Activated B cell treated with CpG ODN at 0.5 μM for 24 hours (primary cell): ENCODE results near the gene COL5A1. TPM values are rescaled to one million over a fixed set of nuclear protein-coding genes. Genes with fewer than 3 reads are reported as not detected.

Source experiments
- ATAC-seq: fragments of 200-7000 bp; cut with Tn5 transposase; one replicate; pipeline ENCODE4 v1.10.0; 2021; ENCODE audit warnings: low read depth, mild to moderate bottlenecking, moderate library complexity
- CTCF ChIA-PET: fragments of 350-600 bp; sonication (Branson Sonifier 250); formaldehyde crosslinking; loops from one replicate; lab custom pipeline; 2021; ENCODE audit warnings: antibody characterized with exemption; lab: Charles Lee
- POLR2A ChIA-PET: fragments of 350-600 bp; sonication (Branson Sonifier 250); formaldehyde crosslinking; loops from one replicate; lab custom pipeline; 2021; ENCODE audit warnings: antibody characterized with exemption; lab: Charles Lee
- DNase-seq: peaks from one replicate; pipeline ENCODE4 v3.0.0; 2022
- H3K27ac Mint-ChIP-seq: one replicate; pipeline ENCODE4 v1.8.0; 2020; ENCODE audit warnings: mixed read lengths
- H3K27me3 Mint-ChIP-seq: one replicate; pipeline ENCODE4 v1.8.0; 2021; ENCODE audit warnings: mixed read lengths
- H3K36me3 Mint-ChIP-seq: one replicate; pipeline ENCODE4 v1.8.0; 2021; ENCODE audit warnings: low read depth, mixed read lengths
- H3K4me1 Mint-ChIP-seq: one replicate; pipeline ENCODE4 v1.8.0; 2021; ENCODE audit warnings: mixed read lengths
- H3K4me3 Mint-ChIP-seq: one replicate; pipeline ENCODE4 v1.8.0; 2020; ENCODE audit warnings: mild to moderate bottlenecking, mixed read lengths
- H3K9me3 Mint-ChIP-seq: one replicate; pipeline ENCODE4 v1.8.0; 2020; ENCODE audit warnings: mixed read lengths
- intact Hi-C: fragments of 100-400 bp; cut with micrococcal nuclease; formaldehyde crosslinking; loops from one replicate; pipeline ENCODE4 v1.15.1; 2024
- total RNA-seq: library from RNA; stranded (reverse); gene quantifications from 2 replicates; pipeline ENCODE4 v1.2.3, GENCODE V29; 2022
- TF ChIP-seq, protein P1 (sequence below): fragments of 200-600 bp; IDR thresholded peaks from one replicate; pipeline ENCODE4 v1.8.0; 2022; ENCODE audit warnings: antibody characterized with exemption, mild to moderate bottlenecking

COL5A1 gene
- total RNA-seq, 1 donor from 2014 or later, result 0.02 TPM

DNA sequence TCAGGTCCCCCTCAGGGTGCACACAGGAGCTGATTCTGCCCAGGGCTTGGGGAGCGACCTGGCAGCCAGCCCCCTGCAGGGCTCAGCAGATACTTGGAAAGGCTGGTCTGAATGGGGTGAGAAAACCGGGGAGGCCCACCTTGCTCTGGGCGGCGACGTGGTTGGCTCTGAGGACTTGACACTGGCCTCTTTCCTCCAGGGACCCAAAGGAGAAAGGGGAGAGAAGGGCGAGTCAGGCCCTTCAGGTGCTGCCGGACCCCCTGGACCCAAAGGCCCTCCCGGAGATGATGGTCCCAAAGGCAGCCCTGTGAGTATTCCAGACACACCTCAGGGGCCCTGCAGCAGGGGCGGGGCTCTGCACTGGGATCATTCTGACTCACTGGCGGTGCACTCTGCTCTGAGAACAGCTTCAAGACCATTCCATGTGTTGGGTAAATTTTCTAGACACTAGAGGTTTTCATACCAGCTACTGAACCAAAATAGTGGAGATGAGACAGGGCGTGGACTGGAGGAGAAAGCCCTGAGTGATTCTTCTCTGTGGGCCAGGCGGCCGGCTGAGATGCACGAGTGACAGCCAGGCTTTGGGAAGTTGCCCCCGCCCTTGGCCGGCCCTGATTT lies 173.1 kb downstream of the COL5A1 start:
- ChIA-PET CTCF (no interaction called here), POLR2A (no interaction called here)
- Mint-ChIP-seq H3K4me1 (no peaks in the 10 kb centered on the region), H3K27ac (no peak overlapping the region), H3K36me3 (no peaks in the 10 kb centered on the region), H3K27me3 (no peaks in the 10 kb centered on the region), H3K9me3 (no peaks in the 10 kb centered on the region), H3K4me3 (no peak overlapping the region)
- no peak for ATAC-seq
- TF ChIP-seq, protein P1, sequence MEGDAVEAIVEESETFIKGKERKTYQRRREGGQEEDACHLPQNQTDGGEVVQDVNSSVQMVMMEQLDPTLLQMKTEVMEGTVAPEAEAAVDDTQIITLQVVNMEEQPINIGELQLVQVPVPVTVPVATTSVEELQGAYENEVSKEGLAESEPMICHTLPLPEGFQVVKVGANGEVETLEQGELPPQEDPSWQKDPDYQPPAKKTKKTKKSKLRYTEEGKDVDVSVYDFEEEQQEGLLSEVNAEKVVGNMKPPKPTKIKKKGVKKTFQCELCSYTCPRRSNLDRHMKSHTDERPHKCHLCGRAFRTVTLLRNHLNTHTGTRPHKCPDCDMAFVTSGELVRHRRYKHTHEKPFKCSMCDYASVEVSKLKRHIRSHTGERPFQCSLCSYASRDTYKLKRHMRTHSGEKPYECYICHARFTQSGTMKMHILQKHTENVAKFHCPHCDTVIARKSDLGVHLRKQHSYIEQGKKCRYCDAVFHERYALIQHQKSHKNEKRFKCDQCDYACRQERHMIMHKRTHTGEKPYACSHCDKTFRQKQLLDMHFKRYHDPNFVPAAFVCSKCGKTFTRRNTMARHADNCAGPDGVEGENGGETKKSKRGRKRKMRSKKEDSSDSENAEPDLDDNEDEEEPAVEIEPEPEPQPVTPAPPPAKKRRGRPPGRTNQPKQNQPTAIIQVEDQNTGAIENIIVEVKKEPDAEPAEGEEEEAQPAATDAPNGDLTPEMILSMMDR, result no peak
- intact Hi-C loops, result no loop called here
- DNase-seq, result no peak

DNA sequence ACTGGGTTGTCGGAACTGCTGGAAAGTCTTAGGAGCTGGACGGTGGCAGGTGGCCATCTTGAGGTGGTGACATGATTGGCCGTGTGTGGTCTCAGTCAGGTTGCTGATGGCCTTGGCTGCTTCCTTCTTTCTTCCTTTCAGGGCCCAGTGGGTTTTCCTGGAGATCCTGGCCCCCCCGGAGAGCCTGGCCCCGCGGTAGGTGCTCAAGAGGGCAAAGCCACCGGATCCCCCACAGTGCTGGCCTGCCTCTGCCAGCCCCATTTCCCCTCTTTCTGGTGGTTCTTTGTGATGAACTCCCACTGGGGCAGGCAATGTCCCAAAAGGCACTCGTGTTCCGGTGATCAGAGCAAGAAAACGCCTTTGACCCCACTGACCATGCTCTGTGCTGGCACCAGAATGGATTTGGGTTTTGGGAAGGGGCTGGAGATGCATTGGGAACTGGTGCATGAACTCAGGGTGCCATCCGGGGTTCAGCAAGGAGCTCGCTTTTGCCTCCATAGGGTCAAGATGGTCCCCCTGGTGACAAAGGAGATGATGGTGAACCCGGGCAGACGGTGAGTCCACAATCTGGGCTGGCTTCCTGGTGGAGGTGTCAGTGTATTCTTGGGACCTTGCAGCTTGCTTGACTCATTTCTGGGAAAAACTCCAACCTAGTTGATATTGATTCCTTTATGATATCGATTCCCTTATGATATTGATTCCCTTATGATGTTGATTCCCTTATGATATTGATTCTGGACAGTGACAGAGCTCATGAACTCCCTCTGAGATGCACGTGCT lies 174.0 kb downstream of the COL5A1 start:
- ChIA-PET POLR2A (no interaction called here), CTCF (no interaction called here)
- TF ChIP-seq, protein P1, result no peak
- Mint-ChIP-seq H3K4me1 (no peaks in the 10 kb centered on the region), H3K36me3 (no peaks in the 10 kb centered on the region), H3K27me3 (no peaks in the 10 kb centered on the region), H3K9me3 (no peaks in the 10 kb centered on the region), H3K27ac (no peak overlapping the region), H3K4me3 (no peak overlapping the region)
- DNase-seq (no peak), ATAC-seq (no peak)
- intact Hi-C loops, result no loop called here

DNA sequence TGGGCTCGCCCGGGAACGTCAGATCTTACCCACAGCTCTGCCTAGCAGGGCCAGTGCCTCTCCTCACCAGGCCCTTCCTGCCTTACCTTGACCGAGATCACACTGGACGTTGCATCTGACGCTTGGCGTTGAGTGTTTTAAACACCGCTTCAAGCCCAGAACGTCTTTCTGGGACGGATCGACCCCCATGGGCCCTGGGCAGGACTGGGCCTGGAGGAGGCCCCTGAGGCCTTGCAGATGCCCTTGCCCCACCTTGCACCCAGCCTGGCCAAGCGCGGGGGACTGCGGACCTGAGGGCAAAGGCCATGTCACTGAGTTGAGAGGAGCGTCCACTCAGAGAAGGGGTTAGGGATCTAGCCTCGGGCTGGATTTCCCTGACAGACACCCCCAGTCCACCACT lies 174.7 kb downstream of the COL5A1 start:
- ChIA-PET CTCF (no interaction called here), POLR2A (no interaction called here)
- Mint-ChIP-seq H3K27me3 (no peaks in the 10 kb centered on the region), H3K36me3 (no peaks in the 10 kb centered on the region), H3K4me1 (no peaks in the 10 kb centered on the region), H3K9me3 (no peaks in the 10 kb centered on the region), H3K4me3 (no peak overlapping the region), H3K27ac (no peak overlapping the region)
- no peak for ATAC-seq
- TF ChIP-seq, protein P1, result no peak
- intact Hi-C loops, result no loop called here
- no peak for DNase-seq

DNA sequence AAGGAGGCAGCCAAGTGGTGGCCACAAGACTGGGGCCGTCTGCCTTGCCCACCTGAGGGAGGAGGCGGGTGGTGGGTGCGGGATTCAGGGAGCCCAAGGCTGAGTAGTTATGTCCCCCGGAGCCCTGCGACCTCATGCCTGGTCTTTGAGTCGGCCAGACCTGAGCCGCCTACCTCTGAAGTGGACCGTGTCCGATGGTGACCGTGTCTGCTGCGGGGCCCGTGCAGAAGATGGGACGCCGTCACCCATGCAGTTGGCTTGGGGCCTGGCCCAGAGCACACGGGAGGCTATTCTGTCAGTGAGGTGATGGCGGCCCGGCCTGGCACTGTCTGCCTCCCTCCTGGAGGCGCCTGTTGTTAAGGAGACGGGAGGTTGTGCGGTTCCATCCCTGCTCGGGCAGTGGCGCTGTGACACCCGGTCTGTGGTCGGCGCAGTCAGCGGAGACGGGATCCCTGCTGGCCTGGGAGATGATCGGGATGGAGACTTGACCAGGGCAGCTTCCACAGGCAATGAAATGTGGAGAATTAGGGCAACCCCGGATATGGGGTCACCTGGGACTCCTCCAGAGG lies 176.5 kb downstream of the COL5A1 start:
- TF ChIP-seq, protein P1, result no peak
- intact Hi-C loops, result no loop called here
- Mint-ChIP-seq H3K27me3 (no peaks in the 10 kb centered on the region), H3K27ac (no peak overlapping the region), H3K9me3 (no peaks in the 10 kb centered on the region), H3K4me3 (no peak overlapping the region), H3K4me1 (no peaks in the 10 kb centered on the region), H3K36me3 (no peaks in the 10 kb centered on the region)
- ChIA-PET POLR2A (no interaction called here), CTCF (no interaction called here)
- no peak for DNase-seq
- no peak for ATAC-seq

DNA sequence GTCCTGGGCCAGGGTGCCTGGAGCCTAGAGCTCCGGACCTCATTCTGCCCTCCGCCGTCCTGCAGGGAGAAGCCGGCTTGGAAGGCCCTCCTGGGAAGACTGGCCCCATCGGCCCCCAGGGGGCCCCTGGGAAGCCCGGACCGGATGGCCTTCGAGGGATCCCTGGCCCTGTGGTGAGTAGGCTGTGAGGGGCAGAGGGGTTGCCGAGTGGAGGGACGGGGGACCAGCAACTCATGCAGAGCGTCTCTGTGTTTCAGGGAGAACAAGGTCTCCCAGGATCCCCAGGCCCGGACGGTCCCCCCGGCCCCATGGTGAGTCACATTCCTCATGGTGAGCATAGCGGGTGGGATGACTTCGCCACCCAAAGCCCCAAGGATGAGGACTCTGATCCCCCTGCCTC lies 177.0 kb downstream of the COL5A1 start:
- no peak for DNase-seq
- no peak for ATAC-seq
- H3K36me3 Mint-ChIP-seq, result no peaks in the 10 kb centered on the region
- H3K9me3 Mint-ChIP-seq, result no peaks in the 10 kb centered on the region
- ChIA-PET CTCF (no interaction called here), POLR2A (no interaction called here)
- H3K27me3 Mint-ChIP-seq, result no peaks in the 10 kb centered on the region
- intact Hi-C loops, result no loop called here
- TF ChIP-seq, protein P1, result no peak
- no peak overlapping the region for H3K4me3 Mint-ChIP-seq
- H3K4me1 Mint-ChIP-seq, result no peaks in the 10 kb centered on the region
- H3K27ac Mint-ChIP-seq, result no peak overlapping the region
